ENCODE results near the gene ANGPTL7.
"Not testable (repeated sequence)": the region's sequence is repeated elsewhere in the genome, so short reads cannot be mapped to it uniquely, and the experiment has no call there.

Gene ANGPTL7

DNA sequence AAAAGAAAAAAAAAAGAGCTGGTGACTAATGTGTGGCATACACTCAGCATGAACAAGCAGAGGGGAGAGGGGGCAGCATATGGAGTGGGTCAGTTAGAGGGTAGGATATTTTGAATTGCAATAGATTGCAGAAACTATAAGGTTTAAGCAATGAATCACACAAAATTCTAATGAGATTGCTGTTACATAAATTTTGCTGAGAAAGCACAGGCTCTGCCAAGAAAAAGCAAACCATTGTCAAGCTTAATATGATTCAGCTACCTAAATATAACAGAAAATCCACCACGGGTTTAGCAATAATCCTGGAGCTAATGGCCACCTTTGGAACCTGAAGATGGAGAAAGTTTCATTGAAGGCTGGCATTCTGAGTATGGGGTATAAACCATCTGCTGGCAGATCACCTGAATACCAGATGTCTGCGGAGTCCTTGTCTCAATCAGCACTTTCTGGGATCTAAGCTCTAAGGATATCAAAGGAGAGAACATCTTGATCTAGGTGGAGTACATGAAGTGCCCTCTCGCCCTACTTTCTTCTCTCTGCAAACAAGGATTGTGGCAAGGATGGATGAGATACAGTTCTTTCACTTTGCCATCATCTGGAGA, 30.3 kb upstream of the ANGPTL7 start:
- H3K4me3 ChIP-seq (ENCODE audit: low read depth, low read length) = no peak overlapping the region
- no peak for TF ChIP-seq CTCF (IDR thresholded peaks at IDR 0.05; ENCODE audit: insufficient read depth, low read length, missing control alignments)
- ChIA-PET CTCF (interaction anchor here (1.0 to 2.0 kb wide), 3 partner anchors 23 to 122 kb away, joined by 3 to 13 read pairs (median 6); partner anchors contain the start of gene SRM), POLR2A (interaction anchor here (1.0 to 1.6 kb wide), 3 partner anchors 11 to 60 kb away, joined by 3 to 5 read pairs (median 3); partner anchors contain the start of gene EXOSC10)
- DNase-seq (ENCODE audit: low read depth, low spot score) = peak; percentile 93

DNA sequence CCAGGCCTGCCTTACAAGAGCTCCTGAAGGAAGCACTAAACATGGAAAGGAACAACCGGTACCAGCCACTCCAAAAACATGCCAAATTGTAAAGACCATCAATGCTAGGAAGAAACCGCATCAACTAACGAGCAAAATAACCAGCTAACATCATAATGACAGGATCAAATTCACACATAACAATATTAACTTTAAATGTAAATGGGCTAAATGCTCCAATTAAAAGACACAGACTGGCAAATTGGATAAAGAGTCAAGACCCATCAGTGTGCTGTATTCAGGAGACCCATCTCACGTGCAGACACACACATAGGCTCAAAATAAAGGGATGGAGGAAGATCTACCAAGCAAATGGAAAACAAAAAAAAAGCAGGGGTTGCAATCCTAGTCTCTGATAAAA, 26.4 kb upstream of the ANGPTL7 start:
- H3K4me3 ChIP-seq (ENCODE audit: low read depth, low read length); DNase-seq (ENCODE audit: low read depth, low spot score); POLR2A ChIA-PET; CTCF ChIA-PET: not testable (repeated sequence)

GRCh38 chr1:11166744-11167143, 22.4 kb upstream of the ANGPTL7 start:
- POLR2A ChIA-PET; H3K4me3 ChIP-seq (ENCODE audit: low read depth, low read length); DNase-seq (ENCODE audit: low read depth, low spot score); CTCF ChIA-PET: not testable (repeated sequence)

DNA sequence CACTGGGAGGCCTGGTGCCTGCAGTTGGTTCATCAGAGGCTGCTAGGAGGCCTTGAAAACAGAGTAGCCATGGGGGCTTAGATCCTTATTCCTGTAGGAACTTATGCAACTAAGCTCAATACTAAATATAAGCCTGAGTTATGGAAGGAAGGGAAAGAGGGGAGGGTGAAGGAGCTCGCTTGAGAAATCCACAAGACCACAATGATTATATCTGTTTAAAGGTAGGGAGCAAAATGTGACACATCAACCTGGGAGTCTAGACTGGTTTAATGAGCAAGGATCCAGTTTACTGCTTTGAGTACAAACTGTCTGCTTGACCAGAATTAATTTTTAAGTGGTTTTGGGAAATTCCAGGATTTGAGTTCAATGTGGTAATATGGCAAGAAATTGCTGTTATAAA, 20.4 kb upstream of the ANGPTL7 start:
- no peak overlapping the region for H3K4me3 ChIP-seq (ENCODE audit: low read depth, low read length)
- ChIA-PET POLR2A (no interaction called here), CTCF (interaction anchor here (1.0 to 1.7 kb wide), 4 partner anchors 9 to 131 kb away, joined by 3 to 8 read pairs (median 3); no protein-coding TSS in a partner anchor)

DNA sequence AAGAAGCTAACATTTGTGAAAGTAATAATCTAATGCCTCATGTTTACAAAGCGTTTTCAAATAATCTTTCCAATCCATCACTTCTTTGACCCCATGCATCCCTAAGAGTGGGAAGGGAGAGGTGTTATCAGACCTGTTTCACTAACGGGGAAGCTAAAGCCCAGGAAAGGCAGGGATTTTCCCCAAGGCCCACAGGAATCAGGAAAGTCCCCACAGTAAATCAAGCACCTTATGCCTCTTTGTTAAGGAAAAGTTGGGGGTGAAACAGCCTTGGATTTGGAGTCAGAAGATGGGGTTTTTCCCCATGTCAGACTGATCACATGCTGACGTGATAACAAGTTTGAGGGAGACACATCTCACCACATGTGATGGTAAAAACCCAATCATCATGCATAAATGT, 20.0 kb upstream of the ANGPTL7 start:
- no peak overlapping the region for H3K4me3 ChIP-seq (ENCODE audit: low read depth, low read length)
- CTCF ChIA-PET = interaction anchor here (1.0 to 1.7 kb wide), 3 partner anchors 9 to 131 kb away, joined by 3 to 8 read pairs (median 3); no protein-coding TSS in a partner anchor
- no peak for TF ChIP-seq CTCF (IDR thresholded peaks at IDR 0.05; ENCODE audit: insufficient read depth, low read length, missing control alignments)
- POLR2A ChIA-PET = no interaction called here
- no peak for DNase-seq (ENCODE audit: low read depth, low spot score)

More for the DNA sequence above, 20.4 kb upstream of the ANGPTL7 start:
- no peak for DNase-seq (ENCODE audit: low read depth, low spot score)
- TF ChIP-seq CTCF (IDR thresholded peaks at IDR 0.05; ENCODE audit: insufficient read depth, low read length, missing control alignments) = no peak

DNA sequence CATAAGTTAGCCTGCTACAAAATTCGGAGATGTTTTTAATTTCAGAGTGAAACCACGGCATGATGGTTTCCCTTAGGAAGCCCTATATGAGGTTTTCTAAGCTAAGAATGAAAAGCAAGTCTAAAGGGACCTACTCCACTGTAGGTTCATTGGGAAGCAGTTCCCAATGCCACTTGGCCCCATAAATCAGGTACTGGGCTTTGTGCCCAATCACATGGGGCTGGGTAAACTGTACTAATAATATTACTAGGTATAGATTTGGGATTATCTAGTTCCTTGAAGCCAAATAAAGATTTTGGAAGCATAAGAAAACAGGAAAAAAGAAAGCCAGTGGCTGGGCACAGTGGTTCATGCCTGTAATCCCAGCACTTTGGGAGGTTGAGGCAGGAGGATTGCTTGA, 19.1 kb upstream of the ANGPTL7 start:
- TF ChIP-seq CTCF (IDR thresholded peaks at IDR 0.05; ENCODE audit: insufficient read depth, low read length, missing control alignments) = no peak
- H3K4me3 ChIP-seq (ENCODE audit: low read depth, low read length) = no peak overlapping the region
- DNase-seq (ENCODE audit: low read depth, low spot score) = no peak
- ChIA-PET CTCF (interaction anchor here (0.6 to 1.7 kb wide), 4 partner anchors 8 to 132 kb away, joined by 3 to 8 read pairs (median 3); no protein-coding TSS in a partner anchor), POLR2A (no interaction called here)

DNA sequence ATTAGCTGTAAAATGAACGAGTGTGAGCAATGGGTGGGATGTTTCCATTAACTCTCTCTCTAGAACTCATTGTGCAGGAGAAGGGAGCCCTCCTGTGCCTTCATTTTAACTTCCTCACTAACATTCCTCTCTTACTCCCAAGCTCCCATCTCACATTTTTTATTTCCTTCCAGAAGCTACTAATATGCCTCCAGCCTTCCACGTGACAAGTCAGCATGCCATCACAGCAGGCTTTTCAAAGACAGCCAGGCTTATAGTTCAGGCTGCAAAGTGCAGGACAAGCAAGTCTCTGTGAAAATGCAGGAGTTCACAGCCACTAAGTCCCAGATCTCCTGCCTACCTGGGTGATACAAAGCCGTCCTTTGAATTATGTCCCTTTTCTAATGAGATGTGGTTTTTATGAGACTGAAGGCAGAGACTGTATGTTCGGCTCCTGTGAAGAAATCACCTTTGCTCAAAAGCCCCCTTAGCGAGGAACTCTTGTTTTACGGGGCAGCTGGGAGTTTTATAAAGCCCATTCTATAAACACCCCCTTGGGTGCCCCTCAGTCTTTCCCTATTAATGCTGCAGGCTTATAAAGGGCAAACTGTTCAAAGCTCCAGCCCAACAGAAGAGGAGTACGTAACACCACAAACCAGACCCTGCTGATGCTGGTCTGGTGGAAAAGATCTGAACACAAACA, 14.8 kb upstream of the ANGPTL7 start:
- no peak overlapping the region for H3K4me3 ChIP-seq (ENCODE audit: low read depth, low read length)
- POLR2A ChIA-PET = interaction anchor here (1.0 kb wide), 1 partner anchor 479 kb away, joined by 4 read pairs; no protein-coding TSS in a partner anchor
- no peak for TF ChIP-seq CTCF (IDR thresholded peaks at IDR 0.05; ENCODE audit: insufficient read depth, low read length, missing control alignments)
- DNase-seq (ENCODE audit: low read depth, low spot score) = no peak
- CTCF ChIA-PET = interaction anchor here (1.0 to 1.1 kb wide), 2 partner anchors 12 to 137 kb away, joined by 3 to 5 read pairs; no protein-coding TSS in a partner anchor

Measured in AG04449 (cell line).